Esophagus squamous epithelium (tissue), 5 donors: ENCODE data around the gene CDH16. TPM values are rescaled to one million over a fixed set of nuclear protein-coding genes. Genes with fewer than 3 reads are reported as not detected.

ENCODE experiments used
- DNase-seq: peaks from one replicate; lab custom pipeline; 2025; lab: John Stamatoyannopoulos, UW
- H3K27ac ChIP-seq, 4 donors: fragments of 200-600 bp; sonication (generic); one replicate each; pipeline ENCODE4 v1.5.1; 2016 to 2019; ENCODE audit warnings: mild to moderate bottlenecking in 1 of 4
- H3K27me3 ChIP-seq, 4 donors: fragments of 200-600 bp; sonication (generic); 1 replicate in 3 of 4; 2 replicates in 1 of 4; pipeline versions ENCODE4 v1.5.1 to v1.6.0; 2017 to 2021; ENCODE audit warnings: antibody characterized with exemption in 1 of 4
- H3K36me3 ChIP-seq, 3 donors: fragments of 200-600 bp; sonication (generic); one replicate each; pipeline ENCODE4 v1.5.1; 2016 to 2019
- H3K4me1 ChIP-seq, 3 donors: fragments of 200-600 bp; sonication (generic); one replicate each; pipeline ENCODE4 v1.5.1; 2017 to 2019
- H3K4me3 ChIP-seq, 4 donors: fragments of 200-600 bp; sonication (generic); 1 replicate in 3 of 4; 2 replicates in 1 of 4; pipeline ENCODE4 v1.5.1; 2016 to 2019; ENCODE audit warnings: mild to moderate bottlenecking in 2 of 4, moderate library complexity in 1 of 4
- H3K9me3 ChIP-seq, 3 donors: fragments of 200-600 bp; sonication (generic); one replicate each; pipeline ENCODE4 v1.5.1; 2016 to 2019
- POLR2A ChIP-seq, 4 donors: fragments of 450-650 bp; IDR thresholded peaks; one replicate each; pipeline ENCODE4 v1.6.1; 2017; ENCODE audit warnings: antibody characterized with exemption in 4 of 4, mild to moderate bottlenecking in 4 of 4, moderate library complexity in 3 of 4
- WGBS, 2 donors: methylation state at CpG; one replicate each; pipeline ENCODE4 v1.1.5; 2018; 5-methylcytosine and 5-hydroxymethylcytosine counted together
- intact Hi-C: fragments of 100-400 bp; cut with DNase I; formaldehyde crosslinking; loops from one replicate; pipeline ENCODE4 v1.15.0; 2022
- total RNA-seq, 4 donors: library from RNA; depleted of rRNA; stranded (reverse); fragments of >200 nt; gene quantifications; one replicate each; pipeline ENCODE4 v1.1.0, GENCODE V29; 2016
- TF ChIP-seq, protein P1 (sequence below), 6 experiments: fragments of 450-650 bp in 4 of 6; fragments of 200-600 bp in 2 of 6; sonication (generic) in 2 of 6; IDR thresholded peaks; one replicate each; pipeline ENCODE4 v1.5.1; 2016 to 2019; ENCODE audit warnings: antibody characterized with exemption in 6 of 6, mild to moderate bottlenecking in 4 of 6, moderate library complexity in 4 of 6
- donor health status: DM: yes; HTN: yes; CAD: no.

Gene CDH16
- total RNA-seq, 4 donors from 2014 or later, result 1.9 to 6.3 (median 4.1) TPM

DNA sequence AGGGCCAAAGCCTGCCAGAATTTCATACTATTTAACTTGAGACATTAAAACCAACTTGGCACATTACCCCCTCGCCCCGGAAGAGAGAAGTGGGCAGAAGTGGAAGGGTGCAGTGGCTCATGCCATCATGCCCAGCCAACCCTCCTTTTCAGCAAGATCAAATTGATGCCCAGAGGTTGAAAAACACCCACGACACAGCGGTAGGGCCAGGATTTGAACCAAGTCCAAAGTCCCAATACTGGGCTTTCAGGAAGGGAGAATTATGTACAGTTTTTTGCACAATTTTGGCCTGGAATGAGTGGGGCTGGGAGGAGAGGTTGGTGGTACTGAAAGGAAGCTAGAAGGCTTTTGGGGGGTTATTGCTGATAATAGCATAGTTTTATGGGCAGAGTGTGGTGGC, 27.3 kb downstream of the CDH16 start:
- no peaks in the 10 kb centered on the region for H3K9me3 ChIP-seq
- no peak for DNase-seq
- 51 to 73% methylated on average over 4 of the region's 4 CpGs for WGBS, 2 donors
- peaks cover 0 to 25% (median 0%) of the 10 kb centered on the region in 3 donors for H3K36me3 ChIP-seq
- peaks cover 11 to 25% (median 13%) of the 10 kb centered on the region in 3 donors for H3K4me1 ChIP-seq
- H3K27me3 ChIP-seq, result no peaks in the 10 kb centered on the region
- H3K4me3 ChIP-seq, result no peak overlapping the region
- intact Hi-C loops, result no loop called here
- H3K27ac ChIP-seq, result no peak overlapping the region
- TF ChIP-seq, protein P1, sequence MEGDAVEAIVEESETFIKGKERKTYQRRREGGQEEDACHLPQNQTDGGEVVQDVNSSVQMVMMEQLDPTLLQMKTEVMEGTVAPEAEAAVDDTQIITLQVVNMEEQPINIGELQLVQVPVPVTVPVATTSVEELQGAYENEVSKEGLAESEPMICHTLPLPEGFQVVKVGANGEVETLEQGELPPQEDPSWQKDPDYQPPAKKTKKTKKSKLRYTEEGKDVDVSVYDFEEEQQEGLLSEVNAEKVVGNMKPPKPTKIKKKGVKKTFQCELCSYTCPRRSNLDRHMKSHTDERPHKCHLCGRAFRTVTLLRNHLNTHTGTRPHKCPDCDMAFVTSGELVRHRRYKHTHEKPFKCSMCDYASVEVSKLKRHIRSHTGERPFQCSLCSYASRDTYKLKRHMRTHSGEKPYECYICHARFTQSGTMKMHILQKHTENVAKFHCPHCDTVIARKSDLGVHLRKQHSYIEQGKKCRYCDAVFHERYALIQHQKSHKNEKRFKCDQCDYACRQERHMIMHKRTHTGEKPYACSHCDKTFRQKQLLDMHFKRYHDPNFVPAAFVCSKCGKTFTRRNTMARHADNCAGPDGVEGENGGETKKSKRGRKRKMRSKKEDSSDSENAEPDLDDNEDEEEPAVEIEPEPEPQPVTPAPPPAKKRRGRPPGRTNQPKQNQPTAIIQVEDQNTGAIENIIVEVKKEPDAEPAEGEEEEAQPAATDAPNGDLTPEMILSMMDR (IDR thresholded peaks at IDR 0.05), result no peak
- TF ChIP-seq POLR2A (IDR thresholded peaks at IDR 0.05), result no peak

- H3K9me3 ChIP-seq, result no peaks in the 10 kb centered on the region
- WGBS, 2 donors, result 69 to 88% methylated on average over 2 of the region's 2 CpGs
- peaks cover 0 to 31% (median 0%) of the 10 kb centered on the region in 3 donors for H3K36me3 ChIP-seq
- H3K27me3 ChIP-seq, result no peaks in the 10 kb centered on the region
- H3K4me1 ChIP-seq, result peaks cover 6 to 20% (median 8%) of the 10 kb centered on the region in 3 donors
- no peak for DNase-seq
- no peak overlapping the region for H3K27ac ChIP-seq
- intact Hi-C loops, result no loop called here
- no peak overlapping the region for H3K4me3 ChIP-seq
- TF ChIP-seq, protein P1 (IDR thresholded peaks at IDR 0.05), result no peak
- no peak for TF ChIP-seq POLR2A (IDR thresholded peaks at IDR 0.05)
These were observed 27.9 kb downstream of the CDH16 start for GRCh38 chr16:66890799-66891198.

- Histone ChIP-seq H3K36me3 (peaks cover 7 to 42% (median 8%) of the 10 kb centered on the region in 3 donors), H3K27ac (no peak overlapping the region), H3K27me3 (no peaks in the 10 kb centered on the region), H3K4me3 (no peak overlapping the region), H3K9me3 (no peaks in the 10 kb centered on the region), H3K4me1 (peaks cover 0 to 11% (median 0%) of the 10 kb centered on the region in 3 donors)
- DNase-seq, result no peak
- TF ChIP-seq POLR2A (IDR thresholded peaks at IDR 0.05), result no peak
- TF ChIP-seq, protein P1 (IDR thresholded peaks at IDR 0.05), result no peak
- intact Hi-C loops, result no loop called here
- 42 to 56% methylated on average over 4 of the region's 4 CpGs for WGBS, 2 donors
These were observed 29.1 kb downstream of the CDH16 start for GRCh38 chr16:66889622-66890021.

- intact Hi-C loops, result no loop called here
- Histone ChIP-seq H3K27ac (no peak overlapping the region), H3K4me3 (no peak overlapping the region), H3K9me3 (no peaks in the 10 kb centered on the region), H3K4me1 (peaks cover 0 to 11% (median 0%) of the 10 kb centered on the region in 3 donors), H3K27me3 (no peaks in the 10 kb centered on the region), H3K36me3 (peaks cover 8 to 49% (median 10%) of the 10 kb centered on the region in 3 donors)
- TF ChIP-seq, protein P1 (IDR thresholded peaks at IDR 0.05), result no peak
- no peak for TF ChIP-seq POLR2A (IDR thresholded peaks at IDR 0.05)
- 88 to 92% methylated on average over 6 of the region's 6 CpGs for WGBS, 2 donors
- DNase-seq, result no peak
These were observed 29.8 kb downstream of the CDH16 start for GRCh38 chr16:66888647-66889615.

- 81 to 83% methylated on average over 3 of the region's 3 CpGs for WGBS, 2 donors
- no peak overlapping the region for H3K27ac ChIP-seq
- no peak overlapping the region for H3K4me3 ChIP-seq
- H3K36me3 ChIP-seq, result peaks cover 8 to 62% (median 10%) of the 10 kb centered on the region in 3 donors
- DNase-seq, result no peak
- intact Hi-C loops, result no loop called here
- H3K27me3 ChIP-seq, result no peaks in the 10 kb centered on the region
- H3K4me1 ChIP-seq, result peaks cover 0 to 16% (median 0%) of the 10 kb centered on the region in 3 donors
- no peaks in the 10 kb centered on the region for H3K9me3 ChIP-seq
- TF ChIP-seq, protein P1 (IDR thresholded peaks at IDR 0.05), result no peak
- no peak for TF ChIP-seq POLR2A (IDR thresholded peaks at IDR 0.05)
These were observed 31.8 kb downstream of the CDH16 start for GRCh38 chr16:66886914-66887313.
